GM19452 (cell line): ENCODE data around the gene MTHFD1L.

Experiments
- ATAC-seq: cut with Tn5 transposase; IDR thresholded peaks from one replicate; pipeline ENCODE4 v1.9.1; 2021; ENCODE audit not compliant: unreplicated experiment

Gene MTHFD1L

DNA sequence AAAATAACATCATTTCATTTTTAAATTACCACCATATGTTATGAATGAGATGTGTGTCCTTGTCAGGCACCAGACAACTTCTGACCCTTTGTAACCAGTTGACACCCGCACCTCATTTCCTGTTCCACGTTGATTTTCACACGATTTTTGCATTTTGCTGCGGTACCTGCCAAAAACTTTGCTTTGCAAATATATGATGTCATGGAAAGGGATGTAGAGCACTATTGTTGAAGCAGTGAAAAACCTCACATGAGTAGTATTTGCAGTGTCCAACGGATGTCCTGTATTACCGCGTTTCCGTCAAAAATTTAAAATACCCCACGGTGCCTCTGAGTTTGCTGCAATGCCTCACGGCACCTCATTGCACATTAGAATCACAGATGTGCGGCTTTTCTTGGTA, 115.6 kb downstream of the MTHFD1L start:
- ATAC-seq, result peak; percentile 88

DNA sequence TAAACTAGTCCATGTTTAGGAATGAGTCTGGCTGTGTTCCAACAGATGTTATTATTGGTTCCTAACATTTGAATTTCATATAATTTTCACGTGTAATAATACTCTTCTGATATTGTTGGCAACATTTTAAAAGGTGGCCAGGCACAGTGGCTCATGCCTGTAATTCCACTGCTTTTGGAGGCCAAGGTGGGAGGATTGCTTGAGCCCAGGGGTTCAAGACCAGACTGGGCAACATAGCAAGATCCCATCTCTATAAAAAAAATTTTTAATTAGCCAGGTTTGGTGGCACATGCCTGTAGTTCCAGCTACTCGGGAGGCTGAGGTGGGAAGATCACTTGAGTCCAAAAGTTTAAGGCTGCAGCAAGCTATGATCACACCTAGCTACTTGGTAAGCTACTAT, 116.2 kb downstream of the MTHFD1L start:
- ATAC-seq, result no peak

DNA sequence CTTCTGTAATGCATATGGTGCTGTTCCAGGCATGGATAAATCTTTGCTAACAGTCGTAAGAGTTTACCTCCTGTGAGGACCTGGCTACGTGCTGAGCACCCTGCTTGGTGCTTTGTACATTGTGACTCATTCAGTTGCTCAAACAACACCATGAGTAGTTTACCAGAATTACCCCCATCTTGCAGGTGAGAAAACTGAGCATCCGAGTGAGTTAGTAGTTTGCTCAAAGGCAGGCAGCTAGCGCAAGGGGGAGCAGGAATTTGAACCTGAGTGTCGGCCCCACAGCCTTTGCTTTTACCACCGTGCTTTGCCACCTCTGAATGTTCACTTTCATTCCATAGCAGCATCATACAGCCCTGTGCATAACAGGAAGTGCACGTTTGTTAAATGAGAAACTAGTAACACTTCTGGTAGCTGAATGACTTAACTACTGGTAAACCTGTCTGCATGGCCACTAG, 121.9 kb downstream of the MTHFD1L start:
- peak; percentile 94 for ATAC-seq

DNA sequence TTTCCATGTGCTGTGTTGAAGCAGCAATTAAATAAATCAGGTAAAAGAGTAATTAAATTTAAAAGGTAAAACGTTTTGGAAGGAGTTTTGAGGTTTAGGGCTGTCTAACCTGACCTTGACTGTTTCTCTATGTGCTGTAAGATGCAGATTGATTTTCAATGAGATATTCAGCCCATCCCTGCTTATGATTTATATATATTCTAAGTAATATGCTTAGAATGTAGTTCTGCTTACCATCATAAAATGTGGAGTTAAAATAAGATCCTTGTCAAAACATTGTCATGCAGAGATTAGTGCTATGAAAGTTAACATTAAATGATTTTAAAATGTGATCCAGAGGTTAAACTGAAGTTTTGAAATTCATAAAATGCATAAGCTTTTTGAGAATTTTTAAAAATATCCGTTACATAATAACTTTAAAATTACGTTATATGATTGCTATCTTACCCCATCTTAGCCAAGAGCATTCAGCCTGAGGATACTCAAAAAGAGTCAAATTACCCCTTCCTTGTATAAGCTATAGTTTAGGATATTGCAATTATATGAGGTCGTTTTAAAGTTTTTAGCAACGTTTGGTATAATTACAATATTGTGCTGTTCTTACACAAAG, 122.5 kb downstream of the MTHFD1L start:
- peak; percentile 19 for ATAC-seq

DNA sequence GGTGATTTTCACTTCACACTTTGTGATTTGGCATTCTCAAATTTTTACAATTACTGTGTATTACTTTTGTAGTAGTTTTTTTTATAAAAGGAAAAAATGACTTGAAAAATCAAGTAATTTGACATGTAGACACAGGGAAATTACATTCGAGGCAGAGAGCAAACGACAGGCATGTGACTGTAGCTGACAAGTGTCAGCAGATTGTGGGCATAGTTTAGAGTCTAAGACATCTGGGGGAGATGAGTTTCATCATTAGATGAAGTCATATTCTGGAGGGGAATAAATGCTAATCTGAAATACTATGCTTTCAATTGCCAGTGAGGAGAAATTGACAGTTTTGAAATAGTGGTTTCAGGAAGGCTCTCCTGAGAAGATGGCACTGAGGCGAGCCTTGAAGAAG, 126.0 kb downstream of the MTHFD1L start:
- no peak for ATAC-seq

DNA sequence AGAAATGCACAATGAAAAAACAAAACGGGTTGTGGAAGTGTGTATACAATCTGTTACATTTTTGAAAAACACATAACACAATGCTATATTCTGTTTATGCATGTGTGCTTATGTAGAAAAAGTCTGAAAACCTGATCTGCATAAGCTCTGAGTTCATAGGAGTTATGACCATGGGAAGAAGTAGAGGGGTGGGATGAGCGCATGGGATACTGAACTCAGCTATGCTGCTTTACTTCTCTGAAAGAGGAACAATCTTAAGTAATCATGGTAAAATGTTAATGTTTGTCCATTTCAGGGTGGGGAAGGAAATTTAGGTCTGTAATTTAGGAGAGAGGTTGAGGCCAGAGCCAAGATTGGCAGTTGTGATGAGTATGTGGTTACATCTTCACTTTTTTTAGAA, 126.8 kb downstream of the MTHFD1L start:
- ATAC-seq, result no peak

DNA sequence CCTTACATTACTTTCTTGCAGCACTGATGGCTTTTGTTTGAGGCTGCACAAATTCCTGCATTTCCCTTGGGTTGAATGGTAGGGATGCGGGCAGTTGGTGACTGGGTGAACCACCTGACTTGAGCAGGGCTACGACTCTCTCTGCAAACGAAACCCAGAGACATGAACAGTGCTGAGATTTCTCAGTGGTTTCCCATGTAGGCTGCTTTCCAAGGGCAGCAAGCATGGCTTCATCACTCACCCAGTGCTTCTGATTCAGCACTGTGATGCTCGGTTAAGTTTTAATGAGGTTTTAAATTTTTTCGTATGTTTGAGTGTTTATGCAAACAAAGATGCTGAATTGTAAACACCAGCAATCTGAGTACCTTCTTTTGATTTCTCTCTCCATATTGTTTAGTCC, 127.2 kb downstream of the MTHFD1L start:
- no peak for ATAC-seq

DNA sequence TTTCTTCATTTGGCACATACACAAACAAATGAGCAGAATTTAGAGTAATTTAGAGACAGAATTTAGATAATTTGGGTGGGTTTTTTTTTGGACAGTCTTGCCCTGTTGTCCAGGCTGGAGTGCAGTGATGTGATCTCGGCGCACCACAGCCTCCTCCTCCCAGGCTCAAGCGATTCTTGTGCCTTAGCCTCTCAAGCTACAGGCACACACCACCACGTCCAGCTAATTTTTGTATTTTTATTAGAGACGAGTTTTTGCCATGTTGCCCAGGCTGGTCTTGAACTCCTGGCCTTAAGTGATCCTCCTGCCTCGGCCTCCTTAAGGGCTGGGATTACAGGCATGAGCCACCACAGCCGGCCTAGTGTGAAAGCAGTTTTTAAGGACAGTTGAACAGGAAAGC, 127.8 kb downstream of the MTHFD1L start:
- no peak for ATAC-seq

DNA sequence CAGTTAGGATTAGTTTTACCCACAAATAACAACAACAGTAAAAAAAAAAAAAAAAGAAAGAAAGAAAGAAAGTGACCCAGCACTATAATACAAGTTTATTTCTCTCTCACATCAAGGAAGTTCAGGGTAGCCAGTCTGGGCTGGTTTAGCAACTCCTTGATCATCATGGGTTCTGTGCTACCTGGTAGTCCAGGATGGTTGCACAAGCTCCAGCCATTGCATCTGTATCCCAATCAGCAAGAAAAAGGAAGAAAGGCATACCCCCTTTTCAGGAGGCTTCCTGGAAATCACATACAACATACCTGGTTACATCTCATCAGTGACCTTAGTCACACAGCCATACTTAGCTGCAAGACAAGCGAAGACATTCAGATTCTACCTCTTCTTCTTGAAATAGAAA, 128.5 kb downstream of the MTHFD1L start:
- ATAC-seq, result no peak

DNA sequence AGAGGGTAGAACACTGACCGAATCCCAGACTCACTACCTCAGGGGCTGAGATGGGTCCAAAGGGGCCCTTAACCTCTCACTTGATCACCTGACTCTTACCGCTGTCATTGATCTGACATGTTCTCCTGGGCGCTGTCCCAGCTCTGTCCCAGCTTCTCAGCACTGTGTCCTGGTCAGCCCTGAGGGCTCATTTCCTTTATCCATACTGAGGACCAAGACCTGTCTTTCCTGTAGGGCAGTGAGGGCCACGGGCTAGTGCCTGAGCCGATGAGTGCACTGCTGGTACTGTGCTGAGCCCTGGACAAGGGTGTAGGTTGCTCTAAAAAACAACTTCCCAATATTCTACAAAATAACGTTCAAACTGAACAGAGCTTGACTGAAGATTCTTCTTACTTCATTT, 131.5 kb downstream of the MTHFD1L start:
- no peak for ATAC-seq

DNA sequence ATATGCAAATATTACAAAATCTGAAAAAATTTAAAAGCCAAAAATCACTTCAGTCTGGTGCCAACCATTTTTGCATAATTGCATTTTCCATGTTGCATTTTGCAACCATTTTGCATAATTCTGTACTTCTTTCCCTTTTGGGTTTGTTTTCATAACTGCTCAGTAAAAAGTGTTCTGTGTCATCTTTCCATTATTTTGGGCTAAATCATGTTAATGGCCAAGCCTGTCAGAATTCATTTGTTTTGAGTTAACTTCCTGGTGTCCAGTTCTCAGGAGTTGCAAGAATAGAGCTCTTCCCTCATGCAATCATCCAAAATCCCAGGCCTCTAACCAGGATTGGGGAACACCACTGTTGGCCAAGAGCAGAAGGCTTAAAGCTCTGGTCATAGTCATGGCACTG, 133.6 kb downstream of the MTHFD1L start:
- ATAC-seq, result no peak

DNA sequence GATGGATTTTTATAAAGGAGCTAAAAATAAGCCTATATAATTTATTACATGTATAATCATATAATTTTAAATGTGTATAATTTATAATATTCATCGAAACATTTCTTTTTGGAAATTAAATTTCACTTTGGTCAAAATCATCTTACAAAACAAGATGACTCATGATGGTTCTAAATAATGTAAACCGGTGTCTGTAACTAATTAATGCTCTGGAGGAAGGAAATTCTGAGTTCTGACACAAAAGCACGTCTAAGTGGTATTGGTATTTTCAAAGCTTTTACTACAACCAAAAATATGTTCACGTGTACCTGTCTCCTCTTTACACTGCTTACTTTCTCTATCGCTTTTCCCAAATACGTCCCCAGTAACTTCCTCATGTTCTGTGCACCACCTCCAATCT, 134.1 kb downstream of the MTHFD1L start:
- no peak for ATAC-seq

DNA sequence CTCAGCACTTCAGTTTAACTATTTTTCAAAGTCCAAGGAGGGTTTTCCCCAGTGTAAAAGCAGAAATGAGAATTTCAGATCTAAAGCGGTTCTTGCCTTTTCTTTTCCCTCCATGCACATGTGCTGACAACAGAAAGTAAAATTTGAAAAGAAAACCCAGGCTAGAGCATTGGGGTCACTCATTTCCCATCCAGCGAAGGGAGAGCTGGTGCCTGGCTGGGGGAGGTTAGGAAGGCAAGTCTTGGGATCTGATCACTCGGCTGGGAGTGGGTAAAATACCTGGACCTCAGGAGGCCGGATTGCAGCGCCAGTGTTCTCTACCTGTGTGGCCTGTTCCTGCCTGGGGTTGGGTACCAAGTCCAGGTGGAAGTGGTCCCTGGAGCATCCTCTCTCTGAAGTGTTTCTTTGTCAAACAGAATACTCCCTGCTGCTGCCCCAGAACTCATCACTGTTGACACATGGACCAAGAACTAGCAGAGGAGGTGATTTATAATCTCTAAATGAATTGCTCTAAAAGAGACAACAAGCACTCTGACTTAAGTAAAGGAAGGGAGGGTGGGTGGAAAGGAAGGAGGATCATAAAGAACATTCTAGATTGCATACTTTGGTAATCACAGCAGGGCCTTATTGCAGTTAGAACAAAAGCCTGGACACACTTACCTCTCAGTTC, 136.0 kb downstream of the MTHFD1L start:
- ATAC-seq, result peak; percentile 66

DNA sequence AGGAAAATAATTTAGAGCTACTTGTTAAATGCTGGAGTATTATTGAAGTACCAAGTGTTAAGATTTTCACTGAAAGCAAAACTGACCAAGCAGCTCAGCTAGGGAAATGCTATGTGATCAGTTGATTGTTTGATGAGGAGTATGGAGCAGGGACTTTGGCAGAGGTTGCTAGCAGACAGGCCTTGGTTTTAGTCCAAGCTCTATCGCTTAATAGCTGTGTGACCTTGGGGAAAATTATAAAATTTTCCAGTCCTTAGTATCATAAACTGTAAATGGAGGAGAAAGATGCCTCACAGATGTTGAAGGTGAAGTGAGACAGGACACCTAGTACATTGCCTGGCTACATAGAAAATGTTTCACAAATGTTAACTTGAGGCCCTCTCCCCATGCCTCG, 136.6 kb downstream of the MTHFD1L start:
- ATAC-seq, result no peak

DNA sequence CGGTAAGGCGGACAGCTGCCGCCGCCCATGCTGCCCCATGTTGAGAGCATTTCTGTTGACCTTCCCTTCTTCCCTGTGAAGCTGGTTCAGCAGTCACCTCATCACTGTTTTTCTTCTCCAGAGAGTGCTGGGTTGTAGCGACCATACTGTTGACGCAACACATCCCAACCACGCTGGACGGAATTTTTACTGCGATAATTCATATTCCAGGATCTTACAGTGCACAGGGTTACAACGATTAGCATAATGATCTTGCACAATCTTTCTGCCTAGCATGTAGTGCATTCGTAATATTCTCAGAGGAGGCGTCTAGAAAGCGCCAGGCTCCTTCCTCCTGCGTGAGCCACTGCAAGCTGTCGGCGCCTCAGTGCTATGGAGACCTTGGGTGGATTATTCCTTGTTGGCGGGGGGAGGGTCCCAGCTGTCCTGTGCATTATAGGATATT, 137.0 kb downstream of the MTHFD1L start:
- ATAC-seq, result no peak

DNA sequence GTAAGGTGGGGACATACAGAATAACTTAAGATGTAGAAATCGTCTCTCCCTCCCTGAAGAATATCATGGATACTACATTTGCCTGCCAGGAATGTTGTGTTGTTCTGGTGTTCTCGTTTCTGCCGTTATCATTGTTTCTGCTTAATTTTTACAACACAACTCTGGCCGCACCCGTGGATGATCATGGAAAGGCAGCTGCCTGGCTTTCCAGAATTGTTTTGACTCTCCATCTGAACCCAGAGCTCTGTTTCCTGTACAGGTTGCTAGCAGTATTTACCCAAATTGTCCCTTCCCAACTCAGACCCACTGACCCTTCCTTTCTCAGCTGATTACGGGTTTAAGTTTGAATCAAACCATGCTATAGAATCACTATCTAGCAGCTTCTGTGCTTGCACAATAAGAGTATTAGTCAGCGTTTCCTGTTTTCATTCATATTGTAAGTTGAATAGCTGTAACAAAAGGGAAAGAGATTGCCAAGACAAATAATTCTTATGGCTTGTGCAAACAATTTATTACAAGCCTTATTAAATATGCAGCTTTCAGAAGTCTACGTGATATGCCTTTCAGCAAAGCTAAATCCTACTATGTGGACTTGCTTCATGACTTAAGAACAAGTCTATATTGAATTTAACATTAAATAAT, 139.0 kb downstream of the MTHFD1L start:
- ATAC-seq, result no peak

DNA sequence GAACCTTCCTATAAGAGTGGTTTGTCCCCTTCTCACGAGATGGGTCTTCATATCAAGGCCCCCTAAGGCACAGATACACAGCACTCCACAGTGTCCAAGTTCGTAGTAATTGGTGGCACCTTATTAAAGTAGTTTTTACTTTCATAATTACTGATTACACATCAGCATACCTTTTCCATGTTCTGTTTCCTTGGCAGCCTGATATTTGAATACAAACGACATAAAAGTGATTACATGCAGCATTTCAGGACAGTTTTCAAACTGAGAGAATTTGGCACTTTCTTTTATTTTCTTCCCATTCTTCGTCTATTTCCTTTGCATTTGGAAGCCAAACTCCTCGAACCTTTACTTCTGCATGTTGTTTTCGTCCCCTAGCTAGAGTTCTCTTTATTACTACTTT, 139.7 kb downstream of the MTHFD1L start:
- ATAC-seq, result no peak

DNA sequence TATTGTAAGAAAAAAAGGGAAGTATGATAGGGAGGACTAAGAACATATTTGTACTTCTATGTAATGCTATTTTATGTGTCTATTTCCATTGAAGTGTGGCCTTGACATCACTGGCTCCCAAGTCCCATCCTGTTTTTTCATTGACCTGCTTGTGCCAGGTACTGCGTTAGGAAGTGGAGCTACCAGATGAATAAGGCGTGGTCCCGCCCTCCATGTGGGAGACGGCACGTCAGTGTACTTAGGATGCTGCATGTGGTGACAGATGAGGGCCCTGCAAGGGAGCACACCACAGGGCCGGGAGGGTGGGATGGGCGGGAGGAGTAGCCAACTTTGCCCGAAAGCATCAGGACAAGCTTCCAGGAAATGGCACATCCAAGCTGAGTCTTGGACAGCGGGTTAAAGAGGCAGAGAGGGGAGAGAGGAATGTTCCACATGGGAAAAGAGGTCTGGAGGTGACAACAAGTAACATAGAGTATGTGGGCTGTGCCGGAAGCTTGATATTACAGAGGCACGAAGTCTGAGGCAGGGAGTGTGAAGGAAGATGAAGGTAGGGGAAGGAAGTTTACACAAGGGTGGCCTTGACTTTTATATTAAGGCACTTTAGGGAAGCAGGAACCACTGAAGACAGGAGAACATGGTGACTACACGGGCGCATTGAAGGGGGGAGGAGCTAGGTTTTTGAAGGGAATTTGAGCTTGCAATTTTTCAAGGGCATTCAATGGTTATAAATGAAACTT, 140.6 kb downstream of the MTHFD1L start:
- no peak for ATAC-seq

DNA sequence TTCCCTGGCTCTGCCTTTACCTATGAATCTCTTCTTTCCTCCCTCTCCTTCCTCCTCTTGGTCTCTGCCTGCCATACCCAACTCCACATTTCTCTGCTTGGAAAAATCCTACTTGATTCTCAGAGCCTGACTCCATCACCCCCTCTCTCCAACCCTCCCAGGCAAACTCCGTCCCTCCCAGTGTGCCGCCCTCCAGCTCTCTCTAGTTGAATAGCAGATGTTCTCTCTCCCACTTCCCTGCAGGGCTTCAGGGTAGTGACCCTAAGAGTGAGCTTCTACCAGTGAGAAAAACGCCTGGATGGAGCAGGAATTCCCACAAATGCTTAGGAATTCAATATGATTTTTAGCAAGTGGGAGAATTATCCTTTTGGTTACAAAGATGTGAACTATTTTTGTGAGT, 141.6 kb downstream of the MTHFD1L start:
- no peak for ATAC-seq

DNA sequence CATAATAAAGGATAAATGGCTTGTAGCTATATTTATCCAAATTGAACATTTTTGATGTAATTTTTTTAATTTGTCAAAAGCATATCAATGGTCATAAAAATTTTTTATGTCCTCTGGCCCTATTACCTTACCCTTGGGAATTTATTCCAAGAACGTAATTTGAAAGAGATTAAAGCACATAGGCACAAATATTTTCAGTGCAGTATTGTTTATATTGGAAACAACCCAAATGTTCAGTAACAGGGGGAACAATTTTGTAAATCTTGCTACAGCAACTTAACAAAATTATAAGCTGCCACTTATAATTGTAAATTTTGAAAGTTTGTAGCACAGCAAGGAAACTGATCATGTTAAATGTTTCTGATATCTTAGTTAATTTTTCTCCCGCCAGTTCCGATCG, 142.4 kb downstream of the MTHFD1L start:
- no peak for ATAC-seq

DNA sequence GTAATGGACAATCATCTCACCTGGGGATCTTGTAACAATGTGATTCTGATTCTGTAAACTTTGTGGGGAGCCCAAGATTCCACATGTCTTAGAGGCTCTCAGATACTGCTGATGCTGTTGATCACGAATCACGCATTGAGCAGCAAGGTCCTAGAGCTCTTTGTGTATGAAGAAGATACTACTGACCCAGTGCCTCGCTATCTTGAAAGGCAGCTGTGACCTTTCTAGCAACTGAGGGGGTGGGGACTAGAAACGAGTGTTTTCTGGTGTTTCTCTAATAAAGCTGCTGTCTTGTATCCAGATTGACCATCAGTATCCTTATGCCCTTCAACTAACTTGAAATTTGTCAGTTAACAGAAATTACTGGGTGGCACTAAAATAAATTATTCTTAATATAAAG, 142.9 kb downstream of the MTHFD1L start:
- ATAC-seq, result no peak

DNA sequence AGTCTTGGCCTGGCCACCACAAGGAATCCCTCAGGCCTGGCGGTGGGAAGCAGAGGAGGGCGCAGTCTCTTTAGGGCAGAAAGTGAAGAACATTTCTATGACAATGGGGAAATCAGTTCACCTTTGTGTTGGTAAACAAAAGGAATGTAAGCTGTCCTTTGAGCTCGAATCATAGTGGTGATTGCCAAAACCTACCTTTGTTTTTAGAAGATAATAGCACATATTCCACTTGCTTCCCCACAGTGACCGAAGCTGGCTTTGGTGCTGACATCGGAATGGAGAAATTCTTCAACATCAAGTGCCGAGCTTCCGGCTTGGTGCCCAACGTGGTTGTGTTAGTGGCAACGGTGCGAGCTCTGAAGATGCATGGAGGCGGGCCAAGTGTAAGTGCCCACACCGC, 144.1 kb downstream of the MTHFD1L start:
- ATAC-seq, result no peak
